Fibroblast of lung (primary cell): Measurements from ENCODE around the gene TFIP11. TPM values are rescaled to one million over a fixed set of nuclear protein-coding genes. Genes with fewer than 3 reads are reported as not detected.

Experiments used
- DNase-seq, 2 donors: peaks; one replicate each; pipeline versions ENCODE4 v3.0.0 to v3.0.0-alpha.2; 2010; ENCODE audit warnings: low read depth in 2 of 2
- H2AFZ ChIP-seq: 2 replicates; pipeline ENCODE4 v1.5.1; 2012; ENCODE audit warnings: low read length, control low read depth, inconsistent platforms
- H3K27ac ChIP-seq: 2 replicates; pipeline ENCODE4 v1.5.1; 2011; ENCODE audit warnings: low read length, control low read depth; ENCODE audit not compliant: insufficient read depth
- H3K27me3 ChIP-seq: 2 replicates; pipeline ENCODE4 v1.5.1; 2011; ENCODE audit warnings: mild to moderate bottlenecking, low read length; ENCODE audit not compliant: control insufficient read depth, insufficient read depth
- H3K36me3 ChIP-seq: 2 replicates; pipeline ENCODE4 v1.5.1; 2011; ENCODE audit warnings: low read length; ENCODE audit not compliant: control insufficient read depth, insufficient read depth
- H3K4me1 ChIP-seq: 2 replicates; pipeline ENCODE4 v1.5.1; 2011; ENCODE audit warnings: low read length; ENCODE audit not compliant: control insufficient read depth, insufficient read depth; ENCODE audit errors: extremely low read depth
- H3K4me2 ChIP-seq: 2 replicates; pipeline ENCODE4 v1.5.1; 2011; ENCODE audit warnings: low read length, control low read depth; ENCODE audit not compliant: insufficient read depth; ENCODE audit errors: extremely low read depth
- H3K4me3 ChIP-seq, 4 experiments: fragments of 200-600 bp in 1 of 4; sonication (generic) in 1 of 4; replicated peaks in 1 of 4; 2 replicates each; pipeline ENCODE4 v1.5.1; 2011 to 2016; ENCODE audit warnings: low read length in 4 of 4, low read depth in 3 of 4, mild to moderate bottlenecking in 3 of 4, control low read depth in 2 of 4, inconsistent platforms in 1 of 4, mixed read lengths in 1 of 4; ENCODE audit not compliant: insufficient read depth in 1 of 4; ENCODE audit errors: control extremely low read depth in 1 of 4
- H3K79me2 ChIP-seq: 2 replicates; pipeline ENCODE4 v1.5.1; 2012; ENCODE audit warnings: mild to moderate bottlenecking, low read length, inconsistent platforms; ENCODE audit not compliant: control insufficient read depth, insufficient read depth
- H3K9ac ChIP-seq: 2 replicates; pipeline ENCODE4 v1.5.1; 2011; ENCODE audit warnings: mild to moderate bottlenecking, low read length, control low read depth; ENCODE audit not compliant: insufficient read depth
- H3K9me3 ChIP-seq: 2 replicates; pipeline ENCODE4 v1.5.1; 2012; ENCODE audit warnings: low read depth, low read length; ENCODE audit not compliant: control insufficient read depth, insufficient read depth
- H4K20me1 ChIP-seq: 2 replicates; pipeline ENCODE4 v1.5.1; 2011; ENCODE audit warnings: low read length; ENCODE audit not compliant: control insufficient read depth, insufficient read depth; ENCODE audit errors: extremely low read depth
- EZH2 ChIP-seq: IDR thresholded peaks from 2 replicates; pipeline ENCODE4 v1.5.1; 2012; ENCODE audit warnings: low read length, control low read depth, mild to moderate bottlenecking; ENCODE audit errors: missing control alignments
- polyA plus RNA-seq, 2 donors: library from polyadenylated mRNA; depleted of rRNA in 1 of 2; stranded (reverse) in 1 of 2; unstranded in 1 of 2; fragments of >200 nt; gene quantifications; 2 replicates each; pipeline ENCODE4 v1.2.1, GENCODE V29; 2011 to 2012; ENCODE audit warnings: missing spikeins in 1 of 2
- total RNA-seq: library from RNA; depleted of rRNA; stranded (reverse); fragments of >200 nt; gene quantifications from 2 replicates; pipeline ENCODE4 v1.2.1, GENCODE V29; 2014
- TF ChIP-seq, protein P1 (sequence below), 2 donors: IDR thresholded peaks in 1 of 2; conservative IDR thresholded peaks in 1 of 2; 1 replicate in 1 of 2; 2 replicates in 1 of 2; pipeline ENCODE4 v1.5.1; 2011 to 2012; ENCODE audit warnings: low read length in 2 of 2, control low read depth in 1 of 2, inconsistent platforms in 1 of 2, low read depth in 1 of 2, mild to moderate bottlenecking in 1 of 2

The TFIP11 gene
- total and polyA plus RNA-seq, 2 donors (not counting 1 experiment from before 2014, with no cell fraction given), result 24.2 to 40.3 TPM

- Histone ChIP-seq H3K4me1 (no peaks in the 10 kb centered on the region), H3K4me3 (no peak overlapping the region), H3K27me3 (no peaks in the 10 kb centered on the region), H3K79me2 (no peaks in the 10 kb centered on the region), H3K36me3 (no peaks in the 10 kb centered on the region), H3K9ac (no peak overlapping the region), H2AFZ (no peak overlapping the region), H3K4me2 (no peak overlapping the region), H4K20me1 (no peaks in the 10 kb centered on the region), H3K9me3 (no peaks in the 10 kb centered on the region), H3K27ac (no peak overlapping the region)
- DNase-seq, result no peak
- TF ChIP-seq, protein P1, sequence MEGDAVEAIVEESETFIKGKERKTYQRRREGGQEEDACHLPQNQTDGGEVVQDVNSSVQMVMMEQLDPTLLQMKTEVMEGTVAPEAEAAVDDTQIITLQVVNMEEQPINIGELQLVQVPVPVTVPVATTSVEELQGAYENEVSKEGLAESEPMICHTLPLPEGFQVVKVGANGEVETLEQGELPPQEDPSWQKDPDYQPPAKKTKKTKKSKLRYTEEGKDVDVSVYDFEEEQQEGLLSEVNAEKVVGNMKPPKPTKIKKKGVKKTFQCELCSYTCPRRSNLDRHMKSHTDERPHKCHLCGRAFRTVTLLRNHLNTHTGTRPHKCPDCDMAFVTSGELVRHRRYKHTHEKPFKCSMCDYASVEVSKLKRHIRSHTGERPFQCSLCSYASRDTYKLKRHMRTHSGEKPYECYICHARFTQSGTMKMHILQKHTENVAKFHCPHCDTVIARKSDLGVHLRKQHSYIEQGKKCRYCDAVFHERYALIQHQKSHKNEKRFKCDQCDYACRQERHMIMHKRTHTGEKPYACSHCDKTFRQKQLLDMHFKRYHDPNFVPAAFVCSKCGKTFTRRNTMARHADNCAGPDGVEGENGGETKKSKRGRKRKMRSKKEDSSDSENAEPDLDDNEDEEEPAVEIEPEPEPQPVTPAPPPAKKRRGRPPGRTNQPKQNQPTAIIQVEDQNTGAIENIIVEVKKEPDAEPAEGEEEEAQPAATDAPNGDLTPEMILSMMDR (conservative IDR thresholded peaks at IDR 0.05 in 1 of 2, IDR thresholded peaks at IDR 0.05 in 1 of 2; ENCODE audit: low read depth in 1 of 2, low read length in 2 of 2), result no peak
- TF ChIP-seq EZH2, result no peak
Observed at GRCh38 chr22:26446808-26447515, 65.3 kb downstream of the TFIP11 start.

GRCh38 chr22:26445577-26446275 is 66.5 kb downstream of the TFIP11 start:
- H3K4me1 ChIP-seq, result no peaks in the 10 kb centered on the region
- DNase-seq, result no peak
- no peaks in the 10 kb centered on the region for H3K36me3 ChIP-seq
- H3K27ac ChIP-seq, result no peak overlapping the region
- no peaks in the 10 kb centered on the region for H3K27me3 ChIP-seq
- no peak overlapping the region for H3K4me3 ChIP-seq
- TF ChIP-seq EZH2, result no peak
- TF ChIP-seq, protein P1 (conservative IDR thresholded peaks at IDR 0.05 in 1 of 2, IDR thresholded peaks at IDR 0.05 in 1 of 2; ENCODE audit: low read depth in 1 of 2, low read length in 2 of 2), result no peak
- H3K4me2 ChIP-seq, result no peak overlapping the region
- H3K79me2 ChIP-seq, result no peaks in the 10 kb centered on the region
- no peak overlapping the region for H3K9ac ChIP-seq
- no peak overlapping the region for H2AFZ ChIP-seq
- H3K9me3 ChIP-seq, result no peaks in the 10 kb centered on the region
- no peaks in the 10 kb centered on the region for H4K20me1 ChIP-seq

GRCh38 chr22:26444777-26445176 is 67.5 kb downstream of the TFIP11 start:
- Histone ChIP-seq H4K20me1 (no peaks in the 10 kb centered on the region), H3K4me2 (no peak overlapping the region), H3K79me2 (no peaks in the 10 kb centered on the region), H3K27ac (no peak overlapping the region), H3K9me3 (no peaks in the 10 kb centered on the region), H2AFZ (no peak overlapping the region), H3K27me3 (no peaks in the 10 kb centered on the region), H3K4me1 (no peaks in the 10 kb centered on the region), H3K4me3 (no peak overlapping the region), H3K36me3 (no peaks in the 10 kb centered on the region), H3K9ac (no peak overlapping the region)
- no peak for TF ChIP-seq EZH2
- TF ChIP-seq, protein P1 (conservative IDR thresholded peaks at IDR 0.05 in 1 of 2, IDR thresholded peaks at IDR 0.05 in 1 of 2; ENCODE audit: low read depth in 1 of 2, low read length in 2 of 2), result no peak
- no peak for DNase-seq
